ENCODE measurements around the gene TTLL5. TPM values are rescaled to one million over a fixed set of nuclear protein-coding genes. Genes with fewer than 3 reads are reported as not detected.

TTLL5 gene
- total RNA-seq, 2 experiments from 2014 or later = 19.8 to 26.4 TPM

- intact Hi-C loops (cut with DNase I, micrococcal nuclease) = no loop called here
- no peaks in the 10 kb centered on the region for H3K27me3 Mint-ChIP-seq
- Histone ChIP-seq H3K4me1 (ENCODE audit: insufficient read depth, low read length) (no peaks in the 10 kb centered on the region), H3K9me3 (ENCODE audit: control insufficient read depth in 1 of 2, insufficient read depth in 1 of 2, low read length in 2 of 2) (no peaks in the 10 kb centered on the region), H3K27me3 (ENCODE audit: control insufficient read depth in 1 of 2, insufficient read depth in 2 of 2, low read length in 2 of 2) (no peaks in the 10 kb centered on the region), H3K36me3 (ENCODE audit: insufficient read depth, low read length) (peaks cover 2% of the 10 kb centered on the region), H3K27ac (ENCODE audit: low read depth in 1 of 2, low read length in 2 of 2) (no peak overlapping the region), H3K4me3 (ENCODE audit: low read length) (no peak overlapping the region)
- no peaks in the 10 kb centered on the region for H3K4me1 Mint-ChIP-seq (ENCODE audit: low read depth)
- H3K4me3 Mint-ChIP-seq = no peak overlapping the region
- no peak overlapping the region for H3K27ac Mint-ChIP-seq
- H3K9me3 Mint-ChIP-seq = no peaks in the 10 kb centered on the region
- POLR2A ChIA-PET = no interaction called here
- no peak for TF ChIP-seq CTCF (IDR thresholded peaks at IDR 0.05)
- H3K36me3 Mint-ChIP-seq (ENCODE audit: low read depth) = peaks cover 5% of the 10 kb centered on the region
- DNase-seq (no peak), ATAC-seq (ENCODE audit: poor library complexity) (no peak)
- CTCF ChIA-PET = no interaction called here
Observed at GRCh38 chr14:75863221-75863620, 202.2 kb downstream of the TTLL5 start.

- Mint-ChIP-seq H3K4me1 (ENCODE audit: low read depth) (no peaks in the 10 kb centered on the region), H3K27me3 (no peaks in the 10 kb centered on the region), H3K27ac (no peak overlapping the region), H3K36me3 (ENCODE audit: low read depth) (peaks cover 11% of the 10 kb centered on the region), H3K9me3 (no peaks in the 10 kb centered on the region), H3K4me3 (no peak overlapping the region)
- ChIA-PET POLR2A (no interaction called here), CTCF (no interaction called here)
- H3K4me1 ChIP-seq (ENCODE audit: insufficient read depth, low read length) = no peaks in the 10 kb centered on the region
- H3K4me3 ChIP-seq (ENCODE audit: low read length) = no peak overlapping the region
- ATAC-seq (ENCODE audit: poor library complexity) (no peak), DNase-seq (no peak)
- no peak overlapping the region for H3K27ac ChIP-seq (ENCODE audit: low read depth in 1 of 2, low read length in 2 of 2)
- intact Hi-C loops (cut with DNase I, micrococcal nuclease) = no loop called here
- H3K36me3 ChIP-seq (ENCODE audit: insufficient read depth, low read length) = peaks cover 2% of the 10 kb centered on the region
- H3K27me3 ChIP-seq (ENCODE audit: control insufficient read depth in 1 of 2, insufficient read depth in 2 of 2, low read length in 2 of 2) = no peaks in the 10 kb centered on the region
- no peak for TF ChIP-seq CTCF (IDR thresholded peaks at IDR 0.05)
- no peaks in the 10 kb centered on the region for H3K9me3 ChIP-seq (ENCODE audit: control insufficient read depth in 1 of 2, insufficient read depth in 1 of 2, low read length in 2 of 2)
Observed at GRCh38 chr14:75864352-75864751, 203.3 kb downstream of the TTLL5 start.

DNA sequence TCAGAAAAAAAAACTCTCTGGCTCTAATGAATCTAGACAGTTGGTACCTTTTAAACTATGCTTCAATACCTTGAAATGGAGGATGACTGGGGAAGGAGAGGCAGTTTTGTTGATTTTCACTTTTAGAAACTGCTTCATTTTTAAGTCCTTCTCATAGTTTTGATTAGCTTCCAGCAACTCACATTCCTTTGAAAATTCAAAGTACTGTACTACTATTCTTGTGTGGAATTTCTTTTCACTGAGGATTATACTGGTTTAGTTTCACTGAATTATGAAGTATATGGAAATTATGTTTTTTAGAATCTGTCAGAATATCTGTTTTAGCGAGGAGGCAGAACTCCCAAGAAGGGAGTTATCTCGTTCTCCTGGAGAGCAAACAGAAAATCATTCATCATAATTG lies 204.5 kb downstream of the TTLL5 start:
- H3K9me3 ChIP-seq (ENCODE audit: control insufficient read depth in 1 of 2, insufficient read depth in 1 of 2, low read length in 2 of 2) = no peaks in the 10 kb centered on the region
- no peak overlapping the region for H3K4me3 Mint-ChIP-seq
- H3K9me3 Mint-ChIP-seq = no peaks in the 10 kb centered on the region
- no peak overlapping the region for H3K27ac ChIP-seq (ENCODE audit: low read depth in 1 of 2, low read length in 2 of 2)
- intact Hi-C loops (cut with DNase I, micrococcal nuclease) = no loop called here
- no peaks in the 10 kb centered on the region for H3K27me3 ChIP-seq (ENCODE audit: control insufficient read depth in 1 of 2, insufficient read depth in 2 of 2, low read length in 2 of 2)
- CTCF ChIA-PET = no interaction called here
- DNase-seq = no peak
- no peak for TF ChIP-seq CTCF (IDR thresholded peaks at IDR 0.05)
- no peaks in the 10 kb centered on the region for H3K27me3 Mint-ChIP-seq
- H3K27ac Mint-ChIP-seq = no peak overlapping the region
- no peak overlapping the region for H3K4me3 ChIP-seq (ENCODE audit: low read length)
- no peaks in the 10 kb centered on the region for H3K4me1 ChIP-seq (ENCODE audit: insufficient read depth, low read length)
- no peaks in the 10 kb centered on the region for H3K4me1 Mint-ChIP-seq (ENCODE audit: low read depth)
- no peak for ATAC-seq (ENCODE audit: poor library complexity)
- H3K36me3 Mint-ChIP-seq (ENCODE audit: low read depth) = peaks cover 18% of the 10 kb centered on the region
- POLR2A ChIA-PET = no interaction called here
- peaks cover 2% of the 10 kb centered on the region for H3K36me3 ChIP-seq (ENCODE audit: insufficient read depth, low read length)

Data from CD4-positive, alpha-beta T cell (primary cell).